GM18861 (cell line): Measurements from ENCODE around the gene IFRD2.

Experiments
- ATAC-seq: cut with Tn5 transposase; IDR thresholded peaks from one replicate; pipeline ENCODE4 v1.9.1; 2021; ENCODE audit not compliant: unreplicated experiment

Gene IFRD2, protein sequence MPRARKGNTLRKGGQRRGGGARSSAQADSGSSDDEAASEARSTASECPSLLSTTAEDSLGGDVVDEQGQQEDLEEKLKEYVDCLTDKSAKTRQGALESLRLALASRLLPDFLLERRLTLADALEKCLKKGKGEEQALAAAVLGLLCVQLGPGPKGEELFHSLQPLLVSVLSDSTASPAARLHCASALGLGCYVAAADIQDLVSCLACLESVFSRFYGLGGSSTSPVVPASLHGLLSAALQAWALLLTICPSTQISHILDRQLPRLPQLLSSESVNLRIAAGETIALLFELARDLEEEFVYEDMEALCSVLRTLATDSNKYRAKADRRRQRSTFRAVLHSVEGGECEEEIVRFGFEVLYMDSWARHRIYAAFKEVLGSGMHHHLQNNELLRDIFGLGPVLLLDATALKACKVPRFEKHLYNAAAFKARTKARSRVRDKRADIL

DNA sequence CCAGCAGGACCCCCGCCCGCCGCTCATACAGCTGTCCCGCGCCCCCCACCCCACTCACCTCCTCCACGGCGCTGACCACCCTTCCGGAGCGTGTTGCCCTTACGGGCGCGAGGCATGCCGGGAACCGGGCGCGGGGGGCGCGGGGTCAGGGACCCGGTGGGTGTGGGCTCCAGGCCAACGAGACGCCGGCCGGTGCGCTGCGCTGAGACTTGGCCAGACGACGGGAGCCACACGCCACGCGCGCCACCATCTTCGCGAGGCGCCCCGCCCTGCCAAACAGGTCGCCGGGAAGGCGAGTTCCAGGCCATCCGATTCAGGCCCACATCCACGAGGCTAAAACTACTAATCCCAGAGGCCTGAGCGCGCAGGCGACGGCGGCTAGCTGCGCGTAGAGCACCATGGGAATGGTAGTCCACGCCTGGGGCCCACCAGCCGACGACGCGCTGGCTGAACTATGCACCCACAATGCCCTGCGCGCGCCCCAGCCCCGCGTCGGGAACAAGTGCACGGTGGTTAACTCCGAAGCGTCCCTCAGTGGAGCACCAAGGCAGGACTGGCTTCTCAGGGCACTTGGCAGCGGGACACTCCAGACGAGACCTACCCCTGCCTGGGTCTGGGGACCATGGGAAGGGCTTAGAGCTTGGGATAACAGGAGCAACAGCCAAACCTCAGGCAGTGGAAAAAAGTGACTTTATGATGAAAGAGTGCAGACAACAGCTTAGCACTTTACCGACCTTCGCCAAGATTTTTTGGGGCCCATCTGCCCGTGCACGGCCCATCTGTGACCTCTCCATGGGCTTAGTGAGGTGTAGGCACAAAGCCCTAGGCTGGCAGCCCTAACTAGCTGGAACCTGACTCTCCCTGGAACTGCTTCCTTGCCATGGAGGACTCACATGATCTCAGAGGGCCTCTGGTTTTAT, at the start of gene IFRD2:
IFRD2 (minus strand) TSS at position 271 of the 920 bp plus-strand sequence; CDS start at position 116, 155 bp downstream.
- peak; percentile 93 for ATAC-seq

DNA sequence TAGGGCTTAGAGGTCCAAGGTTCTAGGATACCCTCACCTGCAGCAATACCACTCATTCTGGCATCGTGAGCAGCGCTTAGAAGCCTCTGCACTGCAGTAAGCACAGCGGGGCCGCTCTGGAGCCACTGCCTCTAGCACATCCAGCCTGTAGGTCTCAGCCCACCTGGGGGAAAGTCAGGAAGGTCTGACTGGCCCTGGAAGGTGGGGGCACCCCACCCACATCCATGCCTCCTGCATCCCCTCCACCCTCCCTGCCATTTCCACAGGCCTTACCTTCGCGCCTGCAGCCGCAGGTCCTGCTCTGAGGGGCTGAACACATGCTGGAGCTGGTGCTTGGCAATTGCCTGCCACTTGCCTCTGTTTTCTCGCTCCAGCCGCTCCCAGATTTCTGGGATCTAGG, 49.3 kb upstream of the IFRD2 start:
- ATAC-seq, result no peak

DNA sequence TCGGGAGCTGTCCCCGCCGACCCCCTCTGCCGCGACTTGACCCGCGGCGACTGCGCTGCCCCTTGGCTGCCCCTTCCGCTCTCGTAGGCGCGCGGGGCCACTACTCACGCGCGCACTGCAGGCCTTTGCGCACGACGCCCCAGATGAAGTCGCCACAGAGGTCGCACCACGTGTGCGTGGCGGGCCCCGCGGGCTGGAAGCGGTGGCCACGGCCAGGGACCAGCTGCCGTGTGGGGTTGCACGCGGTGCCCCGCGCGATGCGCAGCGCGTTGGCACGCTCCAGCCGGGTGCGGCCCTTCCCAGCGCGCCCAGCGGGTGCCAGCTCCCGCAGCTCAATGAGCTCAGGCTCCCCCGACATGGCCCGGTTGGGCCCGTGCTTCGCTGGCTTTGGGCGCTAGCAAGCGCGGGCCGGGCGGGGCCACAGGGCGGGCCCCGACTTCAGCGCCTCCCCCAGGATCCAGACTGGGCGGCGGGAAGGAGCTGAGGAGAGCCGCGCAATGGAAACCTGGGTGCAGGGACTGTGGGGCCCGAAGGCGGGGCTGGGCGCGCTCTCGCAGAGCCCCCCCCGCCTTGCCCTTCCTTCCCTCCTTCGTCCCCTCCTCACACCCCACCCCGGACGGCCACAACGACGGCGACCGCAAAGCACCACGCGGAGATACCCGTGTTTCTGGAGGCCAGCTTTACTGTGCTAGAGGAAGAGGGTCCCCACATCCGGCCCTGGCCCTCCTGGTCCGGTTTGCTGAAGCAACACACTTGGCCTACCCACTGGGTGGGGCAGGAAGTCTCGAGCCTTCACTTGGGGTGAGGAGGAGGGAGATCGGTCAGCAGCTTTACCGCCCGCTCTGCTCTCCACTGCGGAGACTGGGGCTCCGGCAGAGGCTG, 48.5 kb upstream of the IFRD2 start, which contains the start of gene RASSF1:
RASSF1 (minus strand) TSS at position 389 of the 882 bp plus-strand sequence; CDS start at position 358, 31 bp downstream.
- no peak for ATAC-seq

DNA sequence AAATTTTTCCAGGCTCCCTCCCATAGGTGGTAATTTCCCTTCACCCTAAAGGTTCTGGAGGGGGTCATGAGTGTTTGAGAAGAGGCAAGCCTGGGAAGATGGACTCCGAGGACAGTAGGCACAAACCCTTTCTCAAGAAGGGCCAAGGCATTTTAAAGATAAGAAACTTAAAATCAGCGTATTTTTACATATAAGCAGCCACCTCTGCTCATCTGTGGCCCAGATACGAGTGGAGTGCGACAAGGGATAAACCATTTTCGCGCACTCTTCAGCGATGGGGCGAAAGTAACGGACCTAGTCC, 47.9 kb upstream of the IFRD2 start:
- no peak for ATAC-seq

DNA sequence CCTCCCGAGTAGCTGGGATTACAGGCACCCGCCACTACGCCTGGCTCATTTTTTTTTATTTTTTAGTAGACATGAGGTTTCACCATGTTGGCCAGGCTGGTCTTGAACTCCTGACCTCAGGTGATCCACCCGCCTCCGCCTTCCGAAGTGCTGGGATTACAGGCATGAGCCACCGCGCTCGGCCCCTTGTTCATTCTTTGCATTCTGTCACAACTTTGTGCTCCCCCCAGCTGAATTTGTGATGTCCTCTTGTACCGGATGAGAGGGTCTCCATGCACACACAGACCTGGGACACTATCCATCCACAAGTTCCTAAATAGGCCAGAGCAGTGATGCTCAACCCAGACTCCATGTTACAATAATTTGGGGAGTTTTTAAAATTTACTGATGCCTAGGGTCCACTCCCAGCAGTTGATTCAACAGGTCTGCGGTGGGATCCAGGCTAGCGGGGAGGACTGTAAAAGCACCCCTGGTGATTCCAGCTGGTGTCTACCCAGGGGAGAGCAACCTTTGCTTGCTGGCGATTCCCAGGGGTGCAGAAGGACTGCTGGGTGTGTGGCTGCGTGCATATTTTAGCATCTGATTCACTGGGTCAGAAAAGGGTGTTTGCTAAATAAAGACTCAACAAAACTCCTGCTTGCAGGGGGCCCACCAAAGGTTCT, 47.4 kb upstream of the IFRD2 start:
- no peak for ATAC-seq

DNA sequence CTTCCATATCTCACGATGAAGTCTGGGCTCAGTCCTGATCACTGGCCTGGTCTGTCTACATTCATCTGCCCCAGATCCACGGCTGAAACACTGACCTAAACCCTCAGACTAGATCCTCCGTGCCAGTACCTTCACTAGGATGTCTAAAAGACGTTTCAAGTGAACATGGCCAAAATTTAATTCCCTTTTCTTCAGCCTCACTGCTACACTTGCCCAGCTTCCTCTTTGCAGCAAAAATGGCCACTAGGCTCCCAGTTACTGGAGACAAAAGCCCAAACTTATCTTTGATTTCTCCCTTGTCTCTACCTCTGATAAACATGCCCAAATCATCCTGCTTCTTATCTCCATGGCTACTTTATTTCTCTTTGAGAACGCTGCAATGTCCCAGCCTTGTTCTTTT, 46.7 kb upstream of the IFRD2 start:
- ATAC-seq, result no peak

DNA sequence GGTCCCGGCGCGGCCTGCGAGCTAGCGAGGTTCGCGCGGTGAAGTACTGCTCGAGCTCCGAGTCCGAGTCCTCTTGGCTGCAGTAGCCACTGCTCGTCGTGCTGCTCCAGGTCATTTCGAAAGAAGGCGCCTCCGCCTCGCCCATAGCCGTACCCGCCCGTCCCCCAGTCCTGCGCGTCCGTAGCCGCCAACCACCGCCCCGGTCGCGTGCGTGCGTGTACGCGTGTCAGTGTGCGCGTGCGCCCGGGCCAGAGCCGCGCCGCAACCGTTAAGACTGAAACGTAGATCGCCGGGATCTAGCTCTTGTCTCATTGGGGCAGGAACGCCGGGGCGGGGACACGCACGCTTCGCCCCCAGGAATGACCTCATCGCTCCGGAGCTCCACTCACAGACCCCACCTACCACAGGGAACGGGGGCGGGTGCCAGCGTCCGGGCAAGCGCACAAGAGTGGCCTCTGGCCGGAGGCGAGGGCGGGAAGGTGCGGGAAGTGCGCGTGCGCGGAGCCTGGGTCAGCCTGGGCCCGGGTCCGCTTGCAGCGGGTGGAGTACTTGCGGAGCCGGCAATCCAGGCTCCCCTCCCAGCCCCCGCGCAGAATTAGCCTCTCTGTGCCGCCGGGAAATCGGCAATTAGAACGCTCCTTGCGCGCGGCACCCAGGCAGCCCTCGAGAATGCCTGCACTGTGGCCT, 45.1 kb upstream of the IFRD2 start:
- ATAC-seq, result peak; percentile 76

DNA sequence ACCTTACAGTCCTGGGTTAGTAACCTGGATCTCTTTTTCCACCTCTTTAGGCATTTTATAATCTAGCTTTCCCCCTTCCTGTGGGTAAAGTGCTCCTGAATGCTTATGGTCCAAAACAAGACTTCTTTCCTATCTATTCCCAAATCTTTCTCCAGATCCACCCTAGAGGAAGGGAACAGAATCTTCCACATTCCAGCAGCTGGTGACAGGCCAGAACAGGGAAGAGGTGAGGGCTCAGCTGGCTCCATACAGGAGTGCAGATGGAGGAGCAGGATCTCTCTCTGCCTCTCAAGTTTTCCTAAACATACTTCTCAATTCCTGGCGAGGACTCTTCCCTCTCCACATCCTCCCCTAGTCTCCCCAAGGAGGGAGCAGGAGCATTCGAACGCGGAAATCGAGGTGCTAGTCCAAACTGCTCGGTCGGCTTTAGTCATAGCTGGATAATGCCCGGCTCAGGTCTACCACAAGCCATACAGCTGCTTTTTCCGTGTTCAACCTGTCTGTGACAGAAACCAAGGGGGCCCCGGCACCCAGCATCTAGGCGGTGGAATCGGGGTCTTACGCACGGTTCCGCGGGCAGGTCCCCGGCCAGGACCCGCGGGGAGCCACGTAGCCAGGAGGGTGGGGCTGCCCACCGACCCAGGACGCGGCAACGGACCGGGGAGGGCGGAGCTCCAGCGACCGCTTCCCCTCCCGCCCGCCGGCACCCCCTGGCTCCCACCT, 44.4 kb upstream of the IFRD2 start:
- peak; percentile 17 for ATAC-seq

DNA sequence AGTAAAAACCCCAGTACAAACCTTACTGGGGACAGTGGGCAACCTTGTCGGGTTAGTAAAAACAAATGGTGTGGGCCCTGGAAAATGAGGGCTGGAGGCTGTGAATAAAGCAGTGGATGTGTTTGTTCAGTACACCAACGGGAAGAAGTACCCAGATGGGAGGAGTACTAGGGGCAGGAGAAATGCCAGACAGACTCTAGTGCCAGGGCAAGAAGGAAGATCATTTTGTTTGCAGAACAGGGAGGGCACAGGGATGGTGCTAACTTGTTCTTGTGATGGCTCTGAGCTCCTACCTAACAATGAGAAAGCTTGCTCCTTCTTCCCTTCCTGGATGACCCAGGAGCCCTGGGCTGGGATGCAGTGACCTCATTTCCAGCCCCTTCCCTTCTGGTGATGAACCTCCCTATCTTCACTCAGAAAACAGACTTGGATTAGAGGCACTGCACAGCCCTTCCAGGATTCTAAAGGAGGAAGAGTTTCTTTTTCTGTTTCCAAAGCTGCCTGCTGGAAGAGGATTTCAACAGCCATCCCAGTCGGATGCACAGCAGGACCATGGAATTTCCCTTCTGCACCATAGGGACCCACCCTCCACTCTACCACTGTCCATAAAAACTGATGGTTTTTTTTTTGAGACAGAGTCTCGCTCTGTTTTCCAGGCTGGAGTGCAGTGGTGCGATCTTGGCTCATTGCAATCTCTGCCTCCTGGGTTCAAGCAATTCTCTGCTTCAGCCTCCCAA, 42.3 kb upstream of the IFRD2 start:
- ATAC-seq, result no peak

DNA sequence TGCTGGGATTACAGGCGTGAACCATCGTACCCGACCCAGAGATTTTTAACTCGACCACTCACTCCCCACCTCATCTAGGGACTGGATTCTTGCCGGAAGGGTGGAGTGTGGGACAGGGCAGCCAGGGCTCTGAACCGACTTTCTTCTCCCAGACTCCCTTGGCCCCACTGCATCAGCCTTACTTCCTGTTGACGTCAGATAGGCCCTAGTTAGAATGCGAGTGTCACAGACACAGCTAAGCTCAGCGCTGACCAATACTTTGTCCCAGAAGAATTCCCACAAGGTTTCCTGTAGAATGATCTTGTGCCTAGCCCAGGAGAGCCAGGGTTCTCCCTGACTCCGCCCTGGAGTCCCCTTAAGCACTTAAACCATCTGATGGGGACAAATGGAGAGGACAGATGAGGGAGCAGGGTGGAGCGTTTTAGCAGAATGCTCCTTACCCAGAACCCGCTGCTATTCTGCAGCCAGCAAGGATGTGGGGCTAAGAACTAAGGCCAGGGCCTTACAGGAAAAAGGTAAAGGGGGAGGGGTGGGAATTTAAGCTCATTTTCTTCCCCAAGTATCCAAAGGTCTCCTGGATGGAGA, 41.6 kb upstream of the IFRD2 start:
- no peak for ATAC-seq

DNA sequence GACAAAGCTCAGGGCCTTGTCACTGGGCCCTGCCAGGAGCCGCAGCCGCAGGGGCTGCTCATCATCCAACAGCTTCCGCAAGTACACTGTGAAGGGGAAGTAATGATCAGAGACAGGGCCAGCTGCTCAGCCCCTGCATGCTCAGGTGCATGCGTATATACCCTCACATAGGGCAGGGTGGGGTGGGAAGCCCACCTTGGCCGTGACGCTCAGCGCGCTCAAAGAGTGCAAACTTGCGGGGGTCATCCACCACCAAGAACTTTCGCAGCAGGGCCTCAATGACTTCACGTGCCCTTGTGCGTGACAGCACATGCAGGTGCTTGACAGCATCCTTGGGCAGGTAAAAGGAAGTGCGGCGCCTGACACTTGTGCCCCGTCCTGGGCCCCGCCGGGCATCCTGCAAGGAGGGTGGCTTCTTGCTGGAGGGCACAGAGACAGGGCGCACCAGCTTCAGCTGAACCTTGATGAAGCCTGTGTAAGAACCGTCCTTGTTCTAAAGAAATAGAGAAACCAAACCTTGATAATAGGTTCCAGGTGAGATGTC, 39.2 kb upstream of the IFRD2 start:
- ATAC-seq, result no peak

DNA sequence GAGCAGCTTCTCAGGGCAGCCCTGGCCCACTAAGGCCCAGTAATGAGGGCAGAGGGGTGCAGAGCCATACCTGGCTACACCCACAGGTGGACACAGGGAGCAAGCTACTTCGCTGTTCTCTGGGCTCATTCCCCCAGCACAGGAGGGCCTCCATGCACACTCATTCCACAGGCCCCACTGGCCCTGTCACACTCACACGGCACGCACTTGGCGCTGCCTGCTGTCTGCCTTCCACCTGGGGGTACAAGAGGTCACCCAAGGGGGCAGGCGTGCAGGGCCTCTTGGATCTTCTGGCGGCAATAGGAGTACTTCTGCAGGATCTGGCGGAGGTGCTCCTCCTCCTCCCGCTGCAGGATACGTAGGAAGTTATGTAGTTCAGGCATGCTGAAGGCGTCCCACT, 38.1 kb upstream of the IFRD2 start:
- ATAC-seq, result no peak

DNA sequence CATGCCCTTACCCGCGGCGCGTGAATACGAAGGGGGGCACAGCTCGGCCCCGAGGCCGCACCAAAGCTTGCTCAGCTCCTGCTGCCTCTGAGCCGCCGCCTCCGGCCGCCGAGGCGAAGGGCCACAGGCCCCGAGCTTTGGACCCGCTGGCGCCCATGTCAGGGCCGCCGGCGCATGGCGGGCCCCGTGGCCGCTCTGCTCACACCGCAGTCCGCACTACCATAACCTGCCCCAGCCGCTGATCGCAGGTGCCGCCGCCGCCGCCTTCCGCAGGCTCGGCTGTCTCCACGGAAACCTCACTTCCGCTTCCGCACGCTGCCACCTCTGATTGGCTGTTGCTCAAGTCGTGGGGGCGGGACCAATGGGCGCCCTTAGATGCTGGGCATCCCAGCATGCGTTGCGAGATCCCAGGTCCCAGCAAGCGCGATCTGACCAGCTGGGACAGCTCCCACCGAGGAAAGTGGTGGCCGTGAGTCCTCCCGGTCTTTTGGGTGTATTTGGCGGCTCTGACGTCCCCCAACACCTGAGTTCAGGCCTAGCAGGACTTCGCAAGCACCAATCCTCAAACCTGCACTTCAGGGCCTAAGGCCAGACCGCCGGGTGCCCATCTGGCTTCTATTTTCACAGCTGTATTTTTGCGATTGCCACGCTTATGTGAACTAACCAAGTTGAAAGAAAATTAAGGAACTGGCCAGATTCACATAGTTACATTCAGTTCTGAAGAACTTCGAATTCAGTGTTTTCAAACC, 35.9 kb upstream of the IFRD2 start, which contains the start of gene TUSC2:
TUSC2 (minus strand) TSS at position 281 of the 749 bp plus-strand sequence; CDS start at position 157, 124 bp downstream.
- peak; percentile 80 for ATAC-seq

DNA sequence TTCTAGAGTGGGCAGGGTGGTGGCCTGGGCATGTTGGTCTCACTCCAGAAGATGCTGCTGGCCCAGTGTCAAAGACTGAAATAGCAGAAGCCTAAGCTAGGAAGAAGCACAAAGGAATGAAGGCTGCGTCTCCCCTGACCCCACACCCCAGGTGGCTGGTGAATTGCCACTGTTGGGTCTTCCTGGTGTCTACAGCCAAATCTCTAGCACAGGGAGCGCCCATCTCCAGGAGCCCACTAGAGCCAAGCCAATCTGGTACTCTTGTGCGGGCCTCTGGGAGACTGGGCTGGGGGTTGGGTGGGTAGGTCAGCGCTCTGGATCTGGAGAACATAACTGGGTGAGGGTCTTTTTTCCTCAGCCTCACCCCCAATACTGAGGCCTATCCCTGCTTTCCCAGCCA, 34.9 kb upstream of the IFRD2 start:
- ATAC-seq, result no peak

DNA sequence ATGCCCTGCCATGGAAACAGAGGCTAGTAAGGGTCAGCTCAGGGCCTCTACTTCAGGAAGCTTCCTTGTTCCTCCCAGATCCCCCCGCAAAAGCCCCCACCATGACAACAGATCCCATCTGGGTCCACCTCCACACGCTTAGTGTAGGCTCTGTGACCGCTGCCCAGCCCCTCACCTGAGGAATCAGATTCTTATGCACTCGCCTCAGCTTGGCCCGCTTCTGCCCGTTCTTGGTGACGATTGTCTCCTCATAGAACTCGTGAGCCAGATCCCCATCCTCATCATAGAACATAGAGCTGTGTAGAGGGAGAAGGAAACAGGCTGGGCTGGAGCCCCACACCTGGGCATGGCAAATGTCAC, 33.9 kb upstream of the IFRD2 start:
- no peak for ATAC-seq

DNA sequence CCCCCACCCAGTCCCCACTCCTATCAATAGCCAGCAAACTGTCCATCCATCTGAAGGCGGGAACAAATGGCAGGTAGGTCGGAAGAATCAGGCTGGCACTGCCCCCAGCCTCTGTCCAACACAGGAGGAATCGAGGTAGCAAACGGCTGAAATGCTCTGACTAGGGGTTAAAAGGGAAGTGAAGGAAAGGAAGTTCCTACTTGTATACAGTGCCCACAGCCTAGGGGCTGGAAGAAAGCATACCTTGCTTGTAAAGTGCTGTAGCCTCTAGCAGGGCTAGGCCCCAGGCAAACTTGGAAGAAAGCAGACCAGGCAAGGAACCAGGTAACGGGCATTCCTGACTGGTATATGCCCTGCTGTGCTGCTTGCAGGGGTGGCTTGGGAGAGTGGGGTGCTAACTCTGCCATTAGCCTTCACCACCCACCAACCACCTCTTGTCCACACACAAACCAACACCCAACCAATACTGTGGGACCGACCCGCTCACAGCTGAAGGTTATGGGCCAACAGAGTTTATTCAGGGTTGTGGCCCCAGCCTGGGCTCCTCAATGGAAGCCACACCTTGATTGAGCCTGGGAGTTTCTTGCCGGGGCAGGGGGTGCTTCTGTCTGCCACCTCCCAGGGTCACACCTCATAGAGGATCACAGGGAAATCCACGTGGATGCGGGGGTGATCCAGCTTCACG, 33.4 kb upstream of the IFRD2 start:
- no peak for ATAC-seq

DNA sequence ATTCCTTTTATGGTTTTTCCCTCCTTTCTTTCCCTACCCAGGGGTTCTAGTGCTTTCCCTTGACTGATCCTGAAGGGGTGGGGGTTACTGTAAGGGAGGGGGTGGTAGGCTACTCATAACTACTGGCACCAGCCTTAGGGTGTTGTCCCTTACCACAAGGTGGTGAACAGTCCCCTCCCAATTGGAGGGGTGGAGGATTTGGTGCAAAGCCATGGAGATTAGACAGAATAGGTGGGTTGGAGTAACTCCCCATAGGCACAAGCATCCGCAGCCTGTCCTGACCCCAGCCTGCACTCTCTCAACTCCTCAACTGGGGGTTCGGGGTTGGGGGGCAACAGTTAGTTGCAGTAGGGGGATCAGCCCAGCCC, 32.9 kb upstream of the IFRD2 start:
- ATAC-seq, result no peak
